SK-N-SH (cell line): ENCODE results near the gene CERCAM. TPM values are rescaled to one million over a fixed set of nuclear protein-coding genes. Genes with fewer than 3 reads are reported as not detected.

Source experiments
- CTCF ChIA-PET: fragments of 300-600, 350-600 bp; formaldehyde crosslinking; extraction: SDS; loops from one replicate; lab custom pipeline; 2021; lab: Yijun Ruan, JAX
- POLR2A ChIA-PET: fragments of 350-600 bp; sonication (Branson Sonifier 250); formaldehyde crosslinking; extraction: SDS; loops from one replicate; lab custom pipeline; 2020; ENCODE audit warnings: antibody characterized with exemption, inconsistent platforms; lab: Yijun Ruan, JAX
- DNase-seq: peaks from one replicate; pipeline ENCODE4 v3.0.0; 2012
- H2AFZ ChIP-seq: fragments of 200-600 bp; sonication (generic); 2 replicates; pipeline ENCODE4 v1.8.1; 2016; ENCODE audit warnings: antibody characterized with exemption, mild to moderate bottlenecking, low read depth
- H3F3A ChIP-seq: fragments of 200-600 bp; sonication (generic); replicated peaks from 2 replicates; pipeline ENCODE3; 2016; ENCODE audit warnings: antibody characterized with exemption, mild to moderate bottlenecking; ENCODE audit not compliant: insufficient read depth
- H3K27ac ChIP-seq, 2 experiments: fragments of 200-500 bp in 1 of 2; fragments of 200-600 bp in 1 of 2; sonication (Bioruptor generic) in 1 of 2; sonication (generic), shearing (Covaris generic) in 1 of 2; 2 replicates each; pipeline versions ENCODE4 v1.5.1 to v1.6.1; 2014 to 2016; ENCODE audit warnings: low read depth in 2 of 2, inconsistent platforms in 1 of 2, low read length in 1 of 2, mild to moderate bottlenecking in 1 of 2, mixed read lengths in 1 of 2
- H3K27me3 ChIP-seq: fragments of 200-600 bp; sonication (generic), shearing (Covaris generic); 2 replicates; pipeline ENCODE4 v1.6.1; 2016; ENCODE audit warnings: mixed run types; ENCODE audit not compliant: insufficient read depth
- H3K36me3 ChIP-seq, 2 experiments: fragments of 200-500 bp in 1 of 2; fragments of 200-600 bp in 1 of 2; sonication (Bioruptor generic) in 1 of 2; sonication (generic) in 1 of 2; replicated peaks in 1 of 2; 2 replicates each; pipeline versions ENCODE3 to v1.5.1; 2014 to 2016; ENCODE audit warnings: low read length in 1 of 2, mild to moderate bottlenecking in 1 of 2; ENCODE audit not compliant: insufficient read depth in 2 of 2, control insufficient read depth in 1 of 2
- H3K4me1 ChIP-seq, 2 experiments: fragments of 200-500 bp in 1 of 2; fragments of 200-600 bp in 1 of 2; sonication (Bioruptor generic) in 1 of 2; sonication (generic), shearing (Covaris generic) in 1 of 2; 2 replicates each; pipeline versions ENCODE4 v1.5.1 to v1.6.1; 2014 to 2016; ENCODE audit warnings: low read depth in 1 of 2, low read length in 1 of 2, mixed run types in 1 of 2; ENCODE audit not compliant: insufficient read depth in 2 of 2, control insufficient read depth in 1 of 2
- H3K4me2 ChIP-seq: fragments of 200-600 bp; sonication (generic), shearing (Covaris generic); 2 replicates; pipeline ENCODE4 v1.6.1; 2017; ENCODE audit warnings: mixed run types
- H3K4me3 ChIP-seq, 2 experiments: fragments of 200-500 bp in 1 of 2; fragments of 200-600 bp in 1 of 2; sonication (Bioruptor generic) in 1 of 2; sonication (generic), shearing (Covaris generic) in 1 of 2; 2 replicates each; pipeline versions ENCODE4 v1.5.1 to v1.8.1; 2014 to 2016; ENCODE audit warnings: low read depth in 2 of 2, inconsistent platforms in 1 of 2, low read length in 1 of 2, mild to moderate bottlenecking in 1 of 2, mixed read lengths in 1 of 2, moderate library complexity in 1 of 2
- H3K79me2 ChIP-seq: fragments of 200-600 bp; sonication (generic); 2 replicates; pipeline ENCODE4 v1.8.1; 2017; ENCODE audit warnings: mild to moderate bottlenecking; ENCODE audit not compliant: insufficient read depth
- H3K9ac ChIP-seq: fragments of 200-600 bp; sonication (generic); 2 replicates; pipeline ENCODE4 v1.6.1; 2017; ENCODE audit warnings: mixed run types
- H3K9me2 ChIP-seq: fragments of 200-600 bp; sonication (generic); 2 replicates; pipeline ENCODE4 v1.6.1; 2017; ENCODE audit warnings: mixed run types
- H3K9me3 ChIP-seq: fragments of 200-600 bp; sonication (generic); 2 replicates; pipeline ENCODE4 v1.6.1; 2017; ENCODE audit warnings: mixed run types, mild to moderate bottlenecking, moderate library complexity
- H4K20me1 ChIP-seq: fragments of 200-600 bp; sonication (generic); 2 replicates; pipeline ENCODE4 v1.6.1; 2017; ENCODE audit warnings: mild to moderate bottlenecking, mixed run types; ENCODE audit not compliant: insufficient read depth
- EP300 ChIP-seq, 2 experiments: IDR thresholded peaks; 2 replicates each; pipeline versions ENCODE4 v1.4.0 to v1.6.1; 2012; ENCODE audit warnings: borderline replicate concordance in 1 of 2, low read depth in 1 of 2, low read length in 1 of 2
- FOXJ3 ChIP-seq: sonication (generic); formaldehyde crosslinking; IDR thresholded peaks from 2 replicates; pipeline ENCODE4 v1.5.1; 2020; ENCODE audit warnings: mild to moderate bottlenecking, missing genetic modification reagents
- RAD21 ChIP-seq: IDR thresholded peaks from 2 replicates; pipeline ENCODE4 v1.6.1; 2012; ENCODE audit warnings: mild to moderate bottlenecking, low read length
- TCF12 ChIP-seq: IDR thresholded peaks from 2 replicates; pipeline ENCODE4 v1.4.0; 2012
- WGBS: methylation state at CpG from one replicate; pipeline ENCODE4 v1.1.6; 2017; ENCODE audit warnings: low lambda C conversion rate; 5-methylcytosine and 5-hydroxymethylcytosine counted together
- polyA plus RNA-seq, 3 experiments: library from polyadenylated mRNA; depleted of rRNA; stranded (reverse); fragments of >200 nt; gene quantifications; 2 replicates each; pipeline ENCODE4 v1.2.3, GENCODE V29; 2012
- TF ChIP-seq, protein P1 (sequence below): fragments of 150-350 bp; IDR thresholded peaks from 2 replicates; pipeline ENCODE4 v1.6.1; 2017; ENCODE audit warnings: antibody characterized with exemption, low read length, low read depth, borderline replicate concordance
- TF ChIP-seq, protein P2 (sequence below): fragments of 200-600 bp; sonication (generic); IDR thresholded peaks from 2 replicates; pipeline ENCODE4 v1.6.1; 2017; ENCODE audit warnings: antibody characterized with exemption, mild to moderate bottlenecking, moderate library complexity
- TF ChIP-seq, protein P3 (sequence below): IDR thresholded peaks from 2 replicates; pipeline ENCODE4 v1.4.0; 2012; ENCODE audit warnings: low read depth, borderline replicate concordance

Gene CERCAM
- polyA plus RNA-seq, 1 of the 3 experiments (the other 2 are of a cell fraction), result 131 TPM

DNA sequence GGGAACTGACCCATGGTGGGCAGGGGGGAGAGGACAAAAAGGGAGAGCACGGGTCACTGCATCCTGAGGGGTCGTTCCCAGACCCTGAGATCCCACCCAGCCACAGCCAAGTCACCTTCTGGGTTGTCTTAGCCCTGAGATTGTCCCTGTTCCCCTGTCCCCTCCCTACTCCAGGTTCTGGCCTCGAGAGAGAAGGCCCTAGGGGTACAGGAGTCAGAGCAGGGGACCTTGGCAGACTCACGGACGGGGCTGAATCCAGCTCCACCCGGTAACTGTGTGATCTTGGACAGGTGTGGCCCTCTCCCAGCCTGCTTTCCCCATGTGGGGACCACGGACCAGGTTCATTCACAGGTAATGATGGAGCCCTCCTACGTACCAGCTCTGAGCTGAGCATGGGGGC is 11.2 kb upstream of the CERCAM start:
- ChIA-PET CTCF (interaction anchor here (2.5 to 9.3 kb wide), 4 partner anchors 11 to 113 kb away, joined by 10 to 113 read pairs (median 20); partner anchors contain the start of gene CERCAM), POLR2A (no interaction called here)
- DNase-seq, result no peak
- Histone ChIP-seq H3K4me2 (no peak overlapping the region), H3K27me3 (no peaks in the 10 kb centered on the region; the same call in 1 of the 2 replicates), H2AFZ (no peak overlapping the region), H3K9ac (no peak overlapping the region), H3K4me3 (no peak overlapping the region), H3K4me1 (peaks cover 0 to 2% of the 10 kb centered on the region in 2 experiments; a peak in 1 of 4 replicates), H3F3A (no peaks in the 10 kb centered on the region), H3K9me3 (no peaks in the 10 kb centered on the region), H3K79me2 (no peaks in the 10 kb centered on the region), H3K36me3 (no peaks in the 10 kb centered on the region), H3K27ac (no peak overlapping the region), H3K9me2 (no peaks in the 10 kb centered on the region), H4K20me1 (no peaks in the 10 kb centered on the region)
- 82% methylated on average over 6 of the region's 8 CpGs for WGBS
- TF ChIP-seq, protein P1, sequence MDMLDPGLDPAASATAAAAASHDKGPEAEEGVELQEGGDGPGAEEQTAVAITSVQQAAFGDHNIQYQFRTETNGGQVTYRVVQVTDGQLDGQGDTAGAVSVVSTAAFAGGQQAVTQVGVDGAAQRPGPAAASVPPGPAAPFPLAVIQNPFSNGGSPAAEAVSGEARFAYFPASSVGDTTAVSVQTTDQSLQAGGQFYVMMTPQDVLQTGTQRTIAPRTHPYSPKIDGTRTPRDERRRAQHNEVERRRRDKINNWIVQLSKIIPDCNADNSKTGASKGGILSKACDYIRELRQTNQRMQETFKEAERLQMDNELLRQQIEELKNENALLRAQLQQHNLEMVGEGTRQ, result no peak
- TF ChIP-seq EP300 (IDR thresholded peaks at IDR 0.05; ENCODE audit: borderline replicate concordance in 1 of 2, low read depth in 1 of 2, low read length in 1 of 2), result no peak
- TF ChIP-seq, protein P2, sequence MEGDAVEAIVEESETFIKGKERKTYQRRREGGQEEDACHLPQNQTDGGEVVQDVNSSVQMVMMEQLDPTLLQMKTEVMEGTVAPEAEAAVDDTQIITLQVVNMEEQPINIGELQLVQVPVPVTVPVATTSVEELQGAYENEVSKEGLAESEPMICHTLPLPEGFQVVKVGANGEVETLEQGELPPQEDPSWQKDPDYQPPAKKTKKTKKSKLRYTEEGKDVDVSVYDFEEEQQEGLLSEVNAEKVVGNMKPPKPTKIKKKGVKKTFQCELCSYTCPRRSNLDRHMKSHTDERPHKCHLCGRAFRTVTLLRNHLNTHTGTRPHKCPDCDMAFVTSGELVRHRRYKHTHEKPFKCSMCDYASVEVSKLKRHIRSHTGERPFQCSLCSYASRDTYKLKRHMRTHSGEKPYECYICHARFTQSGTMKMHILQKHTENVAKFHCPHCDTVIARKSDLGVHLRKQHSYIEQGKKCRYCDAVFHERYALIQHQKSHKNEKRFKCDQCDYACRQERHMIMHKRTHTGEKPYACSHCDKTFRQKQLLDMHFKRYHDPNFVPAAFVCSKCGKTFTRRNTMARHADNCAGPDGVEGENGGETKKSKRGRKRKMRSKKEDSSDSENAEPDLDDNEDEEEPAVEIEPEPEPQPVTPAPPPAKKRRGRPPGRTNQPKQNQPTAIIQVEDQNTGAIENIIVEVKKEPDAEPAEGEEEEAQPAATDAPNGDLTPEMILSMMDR, result no peak
- TF ChIP-seq, protein P3, sequence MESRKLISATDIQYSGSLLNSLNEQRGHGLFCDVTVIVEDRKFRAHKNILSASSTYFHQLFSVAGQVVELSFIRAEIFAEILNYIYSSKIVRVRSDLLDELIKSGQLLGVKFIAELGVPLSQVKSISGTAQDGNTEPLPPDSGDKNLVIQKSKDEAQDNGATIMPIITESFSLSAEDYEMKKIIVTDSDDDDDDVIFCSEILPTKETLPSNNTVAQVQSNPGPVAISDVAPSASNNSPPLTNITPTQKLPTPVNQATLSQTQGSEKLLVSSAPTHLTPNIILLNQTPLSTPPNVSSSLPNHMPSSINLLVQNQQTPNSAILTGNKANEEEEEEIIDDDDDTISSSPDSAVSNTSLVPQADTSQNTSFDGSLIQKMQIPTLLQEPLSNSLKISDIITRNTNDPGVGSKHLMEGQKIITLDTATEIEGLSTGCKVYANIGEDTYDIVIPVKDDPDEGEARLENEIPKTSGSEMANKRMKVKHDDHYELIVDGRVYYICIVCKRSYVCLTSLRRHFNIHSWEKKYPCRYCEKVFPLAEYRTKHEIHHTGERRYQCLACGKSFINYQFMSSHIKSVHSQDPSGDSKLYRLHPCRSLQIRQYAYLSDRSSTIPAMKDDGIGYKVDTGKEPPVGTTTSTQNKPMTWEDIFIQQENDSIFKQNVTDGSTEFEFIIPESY, result no peak
- TF ChIP-seq TCF12, result no peak

DNA sequence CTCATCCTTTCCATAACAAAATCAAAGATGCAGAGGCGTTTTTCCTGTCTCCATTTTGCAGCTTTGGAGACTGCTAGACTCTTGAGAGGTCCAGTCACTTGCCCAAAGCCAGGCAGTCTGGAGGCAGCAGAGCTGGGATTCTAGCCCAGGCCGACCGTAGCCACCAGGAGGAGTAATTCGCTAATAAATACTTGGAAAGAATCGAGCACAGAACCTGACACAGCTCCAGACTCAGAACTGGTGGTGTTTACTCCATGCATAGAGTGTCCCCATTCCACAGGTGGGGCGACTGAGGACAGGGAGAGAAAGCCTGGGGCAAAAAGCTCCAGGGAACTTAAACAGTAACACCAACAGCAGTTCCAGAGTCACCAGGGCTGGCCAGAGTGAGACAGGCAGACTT is 10.7 kb upstream of the CERCAM start:
- no peaks in the 10 kb centered on the region for H4K20me1 ChIP-seq
- no peaks in the 10 kb centered on the region for H3K9me3 ChIP-seq
- no peaks in the 10 kb centered on the region for H3K79me2 ChIP-seq
- H3K27me3 ChIP-seq, result no peaks in the 10 kb centered on the region; the same call in 1 of the 2 replicates
- no peaks in the 10 kb centered on the region for H3K36me3 ChIP-seq
- ChIA-PET POLR2A (no interaction called here), CTCF (interaction anchor here (0.7 to 9.3 kb wide), 7 partner anchors 10 to 113 kb away, joined by 3 to 113 read pairs (median 15); partner anchors contain the start of gene CERCAM)
- no peaks in the 10 kb centered on the region for H3F3A ChIP-seq
- no peak for DNase-seq
- no peak overlapping the region for H3K4me3 ChIP-seq
- H3K9ac ChIP-seq, result no peak overlapping the region
- H3K4me1 ChIP-seq, result peaks cover 0 to 2% of the 10 kb centered on the region in 2 experiments; a peak in 1 of 4 replicates
- H3K4me2 ChIP-seq, result no peak overlapping the region
- 67% methylated on average over 6 of the region's 6 CpGs for WGBS
- TF ChIP-seq RAD21, result 0 out of 2 replicates have a peak, but pooled peaks have one; percentile 13
- no peak for TF ChIP-seq FOXJ3 (CRISPR knock-in tag)
- TF ChIP-seq, protein P2, result peak; percentile 26
- TF ChIP-seq, all 33 proteins: peak for 2
- no peak overlapping the region for H3K27ac ChIP-seq
- no peaks in the 10 kb centered on the region for H3K9me2 ChIP-seq
- H2AFZ ChIP-seq, result no peak overlapping the region
